ENCODE measurements around the gene ELMO1.

- TF ChIP-seq CTCF (IDR thresholded peaks at IDR 0.05; ENCODE audit: poor library complexity) (no peak), EZH2 (IDR thresholded peaks at IDR 0.05; ENCODE audit: borderline replicate concordance) (no peak), EZH2phosphoT487 (IDR thresholded peaks at IDR 0.05; ENCODE audit: low read depth, severe bottlenecking, unreplicated experiment) (no peak)
These were observed 128.4 kb downstream of the ELMO1 start for GRCh38 chr7:37320140-37320847.

All from hepatocyte (in vitro differentiated cells).